SK-N-SH treated with all-trans-retinoic acid at 6 μM for 48 hours (cell line): ENCODE data around the gene AMIGO2.

Experiments used
- ATAC-seq: fragments of 200-7000 bp; cut with Tn5 transposase; 3 replicates; pipeline ENCODE4 v1.9.1; 2020; ENCODE audit warnings: mild to moderate bottlenecking, moderate library complexity
- ARNTL ChIP-seq: fragments of 450-650 bp; formaldehyde crosslinking; IDR thresholded peaks from 2 replicates; pipeline ENCODE4 v1.5.0; 2020; ENCODE audit warnings: low read depth, mild to moderate bottlenecking, moderate library complexity, borderline replicate concordance
- BACH2 ChIP-seq: fragments of 250-450 bp; sonication (Bioruptor Pico); IDR thresholded peaks from 2 replicates; pipeline ENCODE4 v1.9.0; 2021; ENCODE audit warnings: mild to moderate bottlenecking, borderline replicate concordance
- CREB5 ChIP-seq: fragments of 250-450 bp; sonication (Bioruptor Pico); IDR thresholded peaks from 2 replicates; pipeline ENCODE4 v1.5.1; 2020; ENCODE audit warnings: low read depth, mild to moderate bottlenecking, moderate library complexity
- CSDC2 ChIP-seq: fragments of 250-450 bp; sonication (Bioruptor Pico); IDR thresholded peaks from 2 replicates; pipeline ENCODE4 v1.5.0; 2020; ENCODE audit warnings: mild to moderate bottlenecking, moderate library complexity
- CSRNP3 ChIP-seq: fragments of 250-450 bp; sonication (Bioruptor Pico); IDR thresholded peaks from 2 replicates; pipeline ENCODE4 v1.5.1; 2021; ENCODE audit warnings: mild to moderate bottlenecking, moderate library complexity
- ESRRG ChIP-seq: fragments of 250-450 bp; sonication (Bioruptor Pico); IDR thresholded peaks from 2 replicates; pipeline ENCODE4 v1.6.1; 2021; ENCODE audit warnings: mild to moderate bottlenecking
- GLIS3 ChIP-seq: fragments of 250-450 bp; sonication (Bioruptor Pico); IDR thresholded peaks from 2 replicates; pipeline ENCODE4 v1.5.0; 2020; ENCODE audit warnings: mild to moderate bottlenecking, moderate library complexity
- ISL1 ChIP-seq: fragments of 250-450 bp; sonication (Bioruptor Pico); IDR thresholded peaks from 2 replicates; pipeline ENCODE4 v2.1.2; 2022; ENCODE audit warnings: mild to moderate bottlenecking, moderate library complexity
- OSR1 ChIP-seq: fragments of 250-450 bp; sonication (Bioruptor Pico); IDR thresholded peaks from 2 replicates; pipeline ENCODE4 v1.8.0; 2022; ENCODE audit warnings: moderate library complexity, mild to moderate bottlenecking, inconsistent platforms
- POU6F1 ChIP-seq: fragments of 250-450 bp; sonication (Bioruptor Pico); IDR thresholded peaks from 2 replicates; pipeline ENCODE4 v1.8.0; 2021; ENCODE audit warnings: low read depth, mild to moderate bottlenecking, moderate library complexity, borderline replicate concordance
- PPARA ChIP-seq: fragments of 250-450 bp; sonication (Bioruptor Pico); IDR thresholded peaks from 2 replicates; pipeline ENCODE4 v1.5.0; 2020; ENCODE audit warnings: mild to moderate bottlenecking, borderline replicate concordance
- SNAI2 ChIP-seq: fragments of 250-450 bp; sonication (Bioruptor Pico); IDR thresholded peaks from 2 replicates; pipeline ENCODE4 v1.5.0; 2020; ENCODE audit warnings: mild to moderate bottlenecking, moderate library complexity
- TCF4 ChIP-seq: fragments of 250-450 bp; sonication (Bioruptor Pico); IDR thresholded peaks from 2 replicates; pipeline ENCODE4 v1.8.0; 2021; ENCODE audit warnings: mild to moderate bottlenecking, moderate library complexity, borderline replicate concordance
- TOX ChIP-seq: fragments of 250-450 bp; sonication (Bioruptor Pico); IDR thresholded peaks from 2 replicates; pipeline ENCODE4 v1.8.0; 2021; ENCODE audit warnings: mild to moderate bottlenecking, moderate library complexity, borderline replicate concordance
- TSHZ2 ChIP-seq: fragments of 250-450 bp; sonication (Bioruptor Pico); IDR thresholded peaks from 2 replicates; pipeline ENCODE4 v1.5.0; 2020; ENCODE audit warnings: mild to moderate bottlenecking, moderate library complexity
- ZC3H10 ChIP-seq: fragments of 250-450 bp; sonication (Bioruptor Pico); IDR thresholded peaks from 2 replicates; pipeline ENCODE4 v1.5.1; 2021; ENCODE audit warnings: mild to moderate bottlenecking, moderate library complexity
- ZFP3 ChIP-seq: fragments of 250-450 bp; sonication (Bioruptor Pico); IDR thresholded peaks from 2 replicates; pipeline ENCODE4 v1.5.0; 2020; ENCODE audit warnings: mild to moderate bottlenecking, moderate library complexity
- ZFP30 ChIP-seq: fragments of 450-650 bp; formaldehyde crosslinking; IDR thresholded peaks from 2 replicates; pipeline ENCODE4 v1.5.0; 2022; ENCODE audit warnings: mild to moderate bottlenecking, moderate library complexity
- ZNF565 ChIP-seq: fragments of 450-650 bp; formaldehyde crosslinking; conservative IDR thresholded peaks from 2 replicates; pipeline ENCODE4 v1.5.0; 2020; ENCODE audit warnings: low read depth, mild to moderate bottlenecking, moderate library complexity
- ZNF70 ChIP-seq: fragments of 450-650 bp; formaldehyde crosslinking; IDR thresholded peaks from 2 replicates; pipeline ENCODE4 v1.5.0; 2020; ENCODE audit warnings: mild to moderate bottlenecking, moderate library complexity
- ZNF8 ChIP-seq: fragments of 450-650 bp; formaldehyde crosslinking; IDR thresholded peaks from 2 replicates; pipeline ENCODE4 v1.5.0; 2020; ENCODE audit warnings: mild to moderate bottlenecking, moderate library complexity
- TF ChIP-seq, protein P1 (sequence below): fragments of 250-450 bp; sonication (Bioruptor Pico); IDR thresholded peaks from 2 replicates; pipeline ENCODE4 v1.8.0; 2020; ENCODE audit warnings: mild to moderate bottlenecking, moderate library complexity, borderline replicate concordance

The AMIGO2 gene

GRCh38 chr12:47039756-47040155 lies 40.0 kb downstream of the AMIGO2 start:
- TF ChIP-seq ZFP3 (CRISPR knock-in tag) = no peak
- no peak for TF ChIP-seq CREB5 (CRISPR knock-in tag)
- no peak for TF ChIP-seq ZFP30 (CRISPR knock-in tag)
- no peak for TF ChIP-seq ZNF565 (CRISPR knock-in tag)
- TF ChIP-seq, protein P1, sequence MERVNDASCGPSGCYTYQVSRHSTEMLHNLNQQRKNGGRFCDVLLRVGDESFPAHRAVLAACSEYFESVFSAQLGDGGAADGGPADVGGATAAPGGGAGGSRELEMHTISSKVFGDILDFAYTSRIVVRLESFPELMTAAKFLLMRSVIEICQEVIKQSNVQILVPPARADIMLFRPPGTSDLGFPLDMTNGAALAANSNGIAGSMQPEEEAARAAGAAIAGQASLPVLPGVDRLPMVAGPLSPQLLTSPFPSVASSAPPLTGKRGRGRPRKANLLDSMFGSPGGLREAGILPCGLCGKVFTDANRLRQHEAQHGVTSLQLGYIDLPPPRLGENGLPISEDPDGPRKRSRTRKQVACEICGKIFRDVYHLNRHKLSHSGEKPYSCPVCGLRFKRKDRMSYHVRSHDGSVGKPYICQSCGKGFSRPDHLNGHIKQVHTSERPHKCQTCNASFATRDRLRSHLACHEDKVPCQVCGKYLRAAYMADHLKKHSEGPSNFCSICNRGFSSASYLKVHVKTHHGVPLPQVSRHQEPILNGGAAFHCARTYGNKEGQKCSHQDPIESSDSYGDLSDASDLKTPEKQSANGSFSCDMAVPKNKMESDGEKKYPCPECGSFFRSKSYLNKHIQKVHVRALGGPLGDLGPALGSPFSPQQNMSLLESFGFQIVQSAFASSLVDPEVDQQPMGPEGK = no peak
- ATAC-seq = no peak

DNA sequence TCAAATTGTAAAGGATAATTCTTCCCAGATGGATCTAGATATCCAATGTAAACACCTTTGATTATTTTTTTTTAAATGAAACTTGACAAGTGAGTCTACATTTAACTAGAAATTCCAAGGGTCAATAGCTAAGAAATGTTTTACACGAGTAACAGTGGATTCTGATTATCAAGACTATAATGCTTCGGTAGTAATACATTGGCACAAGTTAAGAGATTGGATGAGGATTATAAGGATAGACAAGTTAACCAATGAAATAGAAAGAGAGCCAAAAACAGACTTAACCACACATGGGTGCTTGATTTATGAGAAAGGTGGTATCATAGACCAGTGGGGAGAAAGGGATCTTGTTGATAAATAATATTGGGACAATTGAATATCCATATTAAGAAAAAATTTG lies 40.7 kb downstream of the AMIGO2 start:
- ATAC-seq = no peak
- no peak for TF ChIP-seq ARNTL (CRISPR knock-in tag)
- no peak for TF ChIP-seq POU6F1
- no peak for TF ChIP-seq CSRNP3
- TF ChIP-seq ZNF8 = no peak
- TF ChIP-seq ESRRG (CRISPR knock-in tag) = no peak
- TF ChIP-seq SNAI2 = no peak
- no peak for TF ChIP-seq ZNF565 (CRISPR knock-in tag)
- TF ChIP-seq ISL1 (CRISPR knock-in tag) = no peak
- TF ChIP-seq GLIS3 = no peak
- TF ChIP-seq, protein P1 = no peak
- TF ChIP-seq ZC3H10 = no peak
- TF ChIP-seq TSHZ2 (CRISPR knock-in tag) = no peak
- TF ChIP-seq PPARA = no peak
- no peak for TF ChIP-seq BACH2 (CRISPR knock-in tag)
- no peak for TF ChIP-seq OSR1 (CRISPR knock-in tag)
- TF ChIP-seq CSDC2 = no peak
- no peak for TF ChIP-seq TCF4
- no peak for TF ChIP-seq TOX (CRISPR knock-in tag)
- TF ChIP-seq ZNF70 = no peak

DNA sequence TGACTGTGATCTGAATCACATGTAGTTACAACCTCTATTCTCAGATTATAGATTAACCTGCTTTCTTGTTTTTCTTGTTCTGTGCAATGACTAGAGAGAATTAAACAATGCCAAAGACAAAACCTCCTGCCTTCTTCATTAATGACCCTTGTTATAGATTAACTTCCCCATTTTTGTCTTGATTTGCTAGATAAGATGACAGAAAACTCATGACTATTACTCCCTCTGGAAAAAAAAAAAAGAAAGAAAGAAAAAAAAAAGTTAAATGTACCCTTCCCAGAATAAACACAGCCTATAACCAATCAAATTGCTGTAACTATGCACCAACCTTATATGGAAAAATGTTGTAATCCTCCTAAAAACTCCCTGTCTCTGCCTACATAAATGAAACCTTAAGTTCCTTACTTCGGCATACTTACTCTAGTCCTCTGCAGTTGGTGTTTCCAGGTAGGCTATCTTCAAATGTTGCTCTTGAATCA lies 41.5 kb downstream of the AMIGO2 start:
- no peak for ATAC-seq
- no peak for TF ChIP-seq BACH2 (CRISPR knock-in tag)
- TF ChIP-seq ZFP30 (CRISPR knock-in tag) = no peak
- no peak for TF ChIP-seq CSRNP3
- no peak for TF ChIP-seq CREB5 (CRISPR knock-in tag)
- no peak for TF ChIP-seq ZNF565 (CRISPR knock-in tag)
- TF ChIP-seq TSHZ2 (CRISPR knock-in tag) = no peak
